K562 (cell line): ENCODE measurements around the gene CARD10. TPM values are rescaled to one million over a fixed set of nuclear protein-coding genes. Genes with fewer than 3 reads are reported as not detected.

ENCODE experiments used
- ATAC-seq: fragments of 200-7000 bp; cut with Tn5 transposase; 3 replicates; pipeline ENCODE4 v1.9.1; 2020; ENCODE audit warnings: moderate library complexity
- BruUV-seq: library from RNA; stranded (reverse); fragments of 400-500 nt; replicated peaks from 2 replicates; lab custom pipeline; 2021; lab: Mats Ljungman, UMichigan
- CTCF ChIA-PET: fragments of 300-600 bp; formaldehyde crosslinking; extraction: SDS; loops from one replicate; lab custom pipeline; 2021; ENCODE audit warnings: low intra/inter-chr PET ratio; lab: Yijun Ruan, JAX
- POLR2A ChIA-PET: fragments of 300-600, 350-650 bp; sonication (Branson Sonifier 250); formaldehyde crosslinking; extraction: SDS; loops from one replicate; lab custom pipeline; 2021; ENCODE audit warnings: antibody characterized with exemption, inconsistent platforms; lab: Yijun Ruan, JAX
- DNase-seq, 4 experiments: peaks; one replicate each; pipeline versions ENCODE4 v3.0.0 to v3.0.0-alpha.2; 2011 to 2018; ENCODE audit warnings: low spot score in 3 of 4, mixed read lengths in 3 of 4; ENCODE audit errors: extremely low read depth in 1 of 4
- FAIRE-seq: peaks from 2 replicates; lab custom pipeline; 2011; peaks lifted over from hg19 to GRCh38; lab: Jason Lieb, UNC
- H2AFZ ChIP-seq: 2 replicates; pipeline ENCODE4 v1.6.0; 2011; ENCODE audit warnings: low read depth, low read length, control low read depth, inconsistent platforms
- H3K27ac ChIP-seq: fragments of 200-600 bp; 3 replicates; pipeline ENCODE4 v1.8.0; 2011; ENCODE audit warnings: low read depth, mild to moderate bottlenecking, control low read depth, inconsistent platforms, low read length, moderate library complexity, mixed read lengths; ENCODE audit errors: extremely low read depth
- H3K27me3 ChIP-seq, 2 experiments: fragments of 300-600 bp in 1 of 2; 2 replicates in 1 of 2; 3 replicates in 1 of 2; pipeline versions ENCODE4 v1.6.0 to v1.8.0; 2011; ENCODE audit warnings: inconsistent platforms in 2 of 2, low read length in 2 of 2, mild to moderate bottlenecking in 1 of 2, mixed read lengths in 1 of 2, moderate library complexity in 1 of 2; ENCODE audit not compliant: control insufficient read depth in 2 of 2, insufficient read depth in 2 of 2
- H3K36me3 ChIP-seq: fragments of 300-600 bp; 3 replicates; pipeline ENCODE4 v1.8.0; 2011; ENCODE audit warnings: mild to moderate bottlenecking, low read length, inconsistent platforms; ENCODE audit not compliant: control insufficient read depth, insufficient read depth
- H3K4me1 ChIP-seq, 2 experiments: fragments of 200-600 bp in 1 of 2; replicated peaks in 1 of 2; 2 replicates in 1 of 2; 3 replicates in 1 of 2; pipeline versions ENCODE4 v1.5.1 to v1.8.0; 2011; ENCODE audit warnings: inconsistent platforms in 2 of 2, low read length in 2 of 2, mild to moderate bottlenecking in 1 of 2, mixed read lengths in 1 of 2, moderate library complexity in 1 of 2; ENCODE audit not compliant: control insufficient read depth in 2 of 2, insufficient read depth in 2 of 2
- H3K4me2 ChIP-seq: 2 replicates; pipeline ENCODE4 v1.6.1; 2011; ENCODE audit warnings: low read length, control low read depth, inconsistent platforms, mixed read lengths; ENCODE audit not compliant: insufficient read depth
- H3K4me3 ChIP-seq: fragments of 200-600 bp; sonication (generic), shearing (Covaris generic); 2 replicates; pipeline ENCODE4 v1.5.1; 2016; ENCODE audit warnings: control low read depth, inconsistent platforms
- H3K79me2 ChIP-seq: fragments of 200-600 bp; 3 replicates; pipeline ENCODE4 v1.8.0; 2011; ENCODE audit warnings: low read length, inconsistent platforms; ENCODE audit not compliant: control insufficient read depth, insufficient read depth
- H3K9ac ChIP-seq, 2 experiments: 2 replicates each; pipeline versions ENCODE4 v1.6.0 to v1.6.1; 2011; ENCODE audit warnings: low read depth in 2 of 2, low read length in 2 of 2, control low read depth in 1 of 2, inconsistent platforms in 1 of 2, mild to moderate bottlenecking in 1 of 2, mixed read lengths in 1 of 2; ENCODE audit not compliant: insufficient read depth in 1 of 2
- H3K9me1 ChIP-seq: one replicate; pipeline ENCODE4 v1.6.0; 2011; ENCODE audit warnings: inconsistent platforms, mild to moderate bottlenecking, low read length, moderate library complexity; ENCODE audit not compliant: control insufficient read depth, insufficient read depth
- H3K9me3 ChIP-seq: replicated peaks from 2 replicates; pipeline ENCODE4 v1.5.1; 2011; ENCODE audit warnings: low read depth, low read length, inconsistent platforms; ENCODE audit not compliant: control insufficient read depth, insufficient read depth
- H4K20me1 ChIP-seq: replicated peaks from 2 replicates; pipeline ENCODE4 v1.6.1; 2011; ENCODE audit warnings: low read length, inconsistent platforms, mixed read lengths; ENCODE audit not compliant: control insufficient read depth, insufficient read depth
- C11orf30 ChIP-seq: fragments of 450-650 bp; IDR thresholded peaks from 2 replicates; pipeline ENCODE4 v1.6.1; 2016; ENCODE audit warnings: low read depth, mild to moderate bottlenecking
- CBFA2T2 ChIP-seq: fragments of 450-650 bp; conservative IDR thresholded peaks from 2 replicates; pipeline ENCODE4 v1.6.1; 2017; ENCODE audit warnings: mild to moderate bottlenecking
- ERF ChIP-seq: fragments of 450-650 bp; formaldehyde crosslinking; IDR thresholded peaks from 2 replicates; pipeline ENCODE4 v1.4.0; 2020; ENCODE audit warnings: mild to moderate bottlenecking, mixed read lengths
- STAT5B ChIP-seq: fragments of 250-450 bp; sonication (Bioruptor Pico); IDR thresholded peaks from 2 replicates; pipeline ENCODE4 v1.8.0; 2021; ENCODE audit warnings: mild to moderate bottlenecking, inconsistent platforms
- SUPT5H ChIP-seq: fragments of 450-650 bp; IDR thresholded peaks from 2 replicates; pipeline ENCODE4 v1.6.1; 2016
- TCFL5 ChIP-seq: fragments of 250-450 bp; sonication (Bioruptor Pico); conservative IDR thresholded peaks from 2 replicates; pipeline ENCODE4 v1.6.1; 2021; ENCODE audit warnings: mild to moderate bottlenecking, moderate library complexity, matching md5 sums
- ZNF146 ChIP-seq: IDR thresholded peaks from one replicate; pipeline ENCODE4 v1.6.1; 2018; ENCODE audit warnings: missing compliant biosample characterization; ENCODE audit not compliant: unreplicated experiment
- WGBS: fragments of 100-300 bp; shearing (Covaris generic); methylation state at CpG from one replicate; pipeline ENCODE4 v1.1.6; 2016; ENCODE audit warnings: low coverage, mixed read lengths; ENCODE audit not compliant: insufficient coverage; ENCODE audit errors: missing lambda C conversion rate; 5-methylcytosine and 5-hydroxymethylcytosine counted together
- in situ Hi-C: fragments of 300-500 bp; cut with MboI; formaldehyde crosslinking; loops from 4 replicates; pipeline ENCODE4 v1.15.0; 2018; ENCODE audit warnings: inconsistent platforms, mixed read lengths
- intact Hi-C: fragments of 100-400 bp; cut with micrococcal nuclease; formaldehyde crosslinking; loops from 2 replicates; pipeline ENCODE4 v1.14.2; 2022
- polyA plus RNA-seq, 8 experiments: library from polyadenylated mRNA; depleted of rRNA in 4 of 8; stranded (reverse) in 5 of 8; unstranded in 3 of 8; fragments of >200 nt; fragmentation: Nextera tagmentation in 2 of 8; fragmentation: Illumina TruSeq in 1 of 8; extraction: Ambion mirVana in 2 of 8; extraction: Trizol in 1 of 8; gene quantifications; 2 replicates each; pipeline versions ENCODE4 v1.2.1 to v1.2.3, GENCODE V29; 2011 to 2014; ENCODE audit warnings: inconsistent platforms in 1 of 8, missing spikeins in 1 of 8
- total RNA-seq, 7 experiments: library from RNA; depleted of rRNA in 6 of 7; stranded (reverse); fragments of >200 nt in 6 of 7; fragmentation: Illumina TruSeq in 2 of 7; extraction: Trizol in 2 of 7; gene quantifications; 2 replicates each; pipeline versions ENCODE4 v1.2.1 to v1.2.3, GENCODE V29; 2011 to 2021; ENCODE audit warnings: low replicate concordance in 1 of 7
- TF ChIP-seq, protein P1 (sequence below), 2 experiments: fragments of 450-650 bp in 1 of 2; sonication (generic) in 1 of 2; formaldehyde crosslinking in 1 of 2; IDR thresholded peaks; 2 replicates each; pipeline versions ENCODE4 v1.7.1 to v1.9.0; 2016 to 2022; ENCODE audit warnings: inconsistent platforms in 1 of 2, mild to moderate bottlenecking in 1 of 2, missing genetic modification reagents in 1 of 2

Gene CARD10
- total and polyA plus RNA-seq, 9 of the 15 experiments (the other 6 are each of a cell fraction or from before 2014, with no cell fraction given) = 0.13 to 5.8 (median 1.6) TPM

- FAIRE-seq = no peak
These were observed 38.5 kb downstream of the CARD10 start for GRCh38 chr22:37480387-37481346.

More at GRCh38 chr22:37480387-37481346, 38.5 kb downstream of the CARD10 start:
- H3K9ac ChIP-seq = no peak overlapping the region
- no peak overlapping the region for H3K4me3 ChIP-seq
- no peak overlapping the region for H3K27ac ChIP-seq
- ATAC-seq = no peak
- intact Hi-C loops = no loop called here
- no peak overlapping the region for H3K4me2 ChIP-seq
- no peaks in the 10 kb centered on the region for H3K9me3 ChIP-seq
- WGBS = 6% methylated on average over 12 of the region's 17 CpGs
- CTCF ChIA-PET = no interaction called here
- in situ Hi-C loops = no loop called here
- TF ChIP-seq C11orf30 (no peak), STAT5B (no peak), CBFA2T2 (no peak), TCFL5 (CRISPR knock-in tag) (no peak), ZNF146 (CRISPR knock-in tag) (no peak), SUPT5H (no peak), ERF (CRISPR knock-in tag) (no peak)
- TF ChIP-seq, protein P1, sequence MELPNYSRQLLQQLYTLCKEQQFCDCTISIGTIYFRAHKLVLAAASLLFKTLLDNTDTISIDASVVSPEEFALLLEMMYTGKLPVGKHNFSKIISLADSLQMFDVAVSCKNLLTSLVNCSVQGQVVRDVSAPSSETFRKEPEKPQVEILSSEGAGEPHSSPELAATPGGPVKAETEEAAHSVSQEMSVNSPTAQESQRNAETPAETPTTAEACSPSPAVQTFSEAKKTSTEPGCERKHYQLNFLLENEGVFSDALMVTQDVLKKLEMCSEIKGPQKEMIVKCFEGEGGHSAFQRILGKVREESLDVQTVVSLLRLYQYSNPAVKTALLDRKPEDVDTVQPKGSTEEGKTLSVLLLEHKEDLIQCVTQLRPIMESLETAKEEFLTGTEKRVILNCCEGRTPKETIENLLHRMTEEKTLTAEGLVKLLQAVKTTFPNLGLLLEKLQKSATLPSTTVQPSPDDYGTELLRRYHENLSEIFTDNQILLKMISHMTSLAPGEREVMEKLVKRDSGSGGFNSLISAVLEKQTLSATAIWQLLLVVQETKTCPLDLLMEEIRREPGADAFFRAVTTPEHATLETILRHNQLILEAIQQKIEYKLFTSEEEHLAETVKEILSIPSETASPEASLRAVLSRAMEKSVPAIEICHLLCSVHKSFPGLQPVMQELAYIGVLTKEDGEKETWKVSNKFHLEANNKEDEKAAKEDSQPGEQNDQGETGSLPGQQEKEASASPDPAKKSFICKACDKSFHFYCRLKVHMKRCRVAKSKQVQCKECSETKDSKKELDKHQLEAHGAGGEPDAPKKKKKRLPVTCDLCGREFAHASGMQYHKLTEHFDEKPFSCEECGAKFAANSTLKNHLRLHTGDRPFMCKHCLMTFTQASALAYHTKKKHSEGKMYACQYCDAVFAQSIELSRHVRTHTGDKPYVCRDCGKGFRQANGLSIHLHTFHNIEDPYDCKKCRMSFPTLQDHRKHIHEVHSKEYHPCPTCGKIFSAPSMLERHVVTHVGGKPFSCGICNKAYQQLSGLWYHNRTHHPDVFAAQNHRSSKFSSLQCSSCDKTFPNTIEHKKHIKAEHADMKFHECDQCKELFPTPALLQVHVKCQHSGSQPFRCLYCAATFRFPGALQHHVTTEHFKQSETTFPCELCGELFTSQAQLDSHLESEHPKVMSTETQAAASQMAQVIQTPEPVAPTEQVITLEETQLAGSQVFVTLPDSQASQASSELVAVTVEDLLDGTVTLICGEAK (IDR thresholded peaks at IDR 0.05) = no peak
- TF ChIP-seq, protein P1 (CRISPR knock-in tag; IDR thresholded peaks at IDR 0.05) = no peak
- TF ChIP-seq, all 486 proteins: peak for 0
- H3K36me3 ChIP-seq = no peaks in the 10 kb centered on the region
- H3K4me1 ChIP-seq = peaks cover 0 to 19% of the 10 kb centered on the region in 2 experiments; a peak in 2 of 5 replicates
- BruUV-seq = no TSS peak
- no peaks in the 10 kb centered on the region for H3K79me2 ChIP-seq
- H4K20me1 ChIP-seq = 0 out of 2 replicates have a peak, but pooled peaks cover 5% of the 10 kb centered on the region
- no peak for DNase-seq
- POLR2A ChIA-PET = interaction anchor here (0.7 to 1.3 kb wide), 2 partner anchors 16 to 318 kb away, joined by 3 read pairs; no protein-coding TSS in a partner anchor
- H3K27me3 ChIP-seq = peaks cover 0 to 56% of the 10 kb centered on the region in 2 experiments; a peak in 3 of 5 replicates
- H2AFZ ChIP-seq = no peak overlapping the region
- H3K9me1 ChIP-seq = no peaks in the 10 kb centered on the region
